HepG2 (cell line): ENCODE data around the gene SDK2. TPM values are rescaled to one million over a fixed set of nuclear protein-coding genes. Genes with fewer than 3 reads are reported as not detected.
A peak's percentile ranks its signal among the peaks of the same experiment; 100 is the strongest.

Source experiments
- ADNP ChIP-seq: sonication (generic); formaldehyde crosslinking; IDR thresholded peaks from 2 replicates; pipeline ENCODE4 v1.4.0; 2020; ENCODE audit warnings: missing genetic modification reagents
- ARID5B ChIP-seq: IDR thresholded peaks from 2 replicates; pipeline ENCODE4 v1.4.0; 2020; ENCODE audit warnings: mild to moderate bottlenecking, missing genetic modification reagents
- BORCS8-MEF2B ChIP-seq: sonication (generic); formaldehyde crosslinking; IDR thresholded peaks from 2 replicates; pipeline ENCODE4 v1.8.0; 2022; ENCODE audit warnings: mild to moderate bottlenecking, missing genetic modification reagents
- GABPA ChIP-seq, 2 experiments: IDR thresholded peaks; 2 replicates each; pipeline ENCODE4 v1.6.1; 2011 to 2016; ENCODE audit warnings: low read depth in 2 of 2, low read length in 1 of 2, missing biosample characterization in 1 of 2, missing genetic modification characterization in 1 of 2
- SP4 ChIP-seq: sonication (generic); formaldehyde crosslinking; IDR thresholded peaks from 2 replicates; pipeline ENCODE4 v1.8.1; 2023; ENCODE audit warnings: mild to moderate bottlenecking, missing genetic modification reagents
- TGIF2 ChIP-seq: IDR thresholded peaks from 2 replicates; pipeline ENCODE4 v1.6.1; 2016; ENCODE audit warnings: control low read depth, missing compliant biosample characterization
- ZFP82 ChIP-seq: sonication (generic); formaldehyde crosslinking; IDR thresholded peaks from 2 replicates; pipeline ENCODE4 v1.5.1; 2020; ENCODE audit warnings: mild to moderate bottlenecking, missing genetic modification reagents, borderline replicate concordance
- ZNF777 ChIP-seq: sonication (generic); formaldehyde crosslinking; IDR thresholded peaks from 2 replicates; pipeline ENCODE4 v1.4.0; 2020; ENCODE audit warnings: missing genetic modification reagents
- polyA plus RNA-seq, 8 experiments: library from polyadenylated mRNA; depleted of rRNA in 3 of 8; stranded (reverse) in 7 of 8; unstranded in 1 of 8; fragments of >200 nt; fragmentation: Illumina TruSeq in 4 of 8; extraction: Trizol in 4 of 8; gene quantifications; 2 replicates each; pipeline versions ENCODE4 v1.2.1 to v1.2.3, GENCODE V29; 2011 to 2016; ENCODE audit warnings: low read depth in 4 of 8, missing spikeins in 1 of 8, mixed read lengths in 1 of 8; ENCODE audit not compliant: insufficient read depth in 1 of 8
- total RNA-seq, 5 experiments: library from RNA; depleted of rRNA; stranded (reverse); fragments of >200 nt; fragmentation: Illumina TruSeq; extraction: Trizol; gene quantifications; 2 replicates each; pipeline ENCODE4 v1.2.3, GENCODE V29; 2016; ENCODE audit warnings: low read depth in 1 of 5
- TF ChIP-seq, protein P1 (sequence below): sonication (generic); formaldehyde crosslinking; IDR thresholded peaks from 2 replicates; pipeline ENCODE4 v1.5.0; 2020; ENCODE audit warnings: mild to moderate bottlenecking, missing genetic modification reagents, borderline replicate concordance
- TF ChIP-seq, protein P2 (sequence below), 2 experiments: IDR thresholded peaks; 2 replicates each; pipeline ENCODE4 v1.6.1; 2011 to 2012; ENCODE audit warnings: low read length in 2 of 2, borderline replicate concordance in 1 of 2, low read depth in 1 of 2, mild to moderate bottlenecking in 1 of 2, moderate library complexity in 1 of 2
- TF ChIP-seq, protein P3 (sequence below): sonication (generic); formaldehyde crosslinking; IDR thresholded peaks from 2 replicates; pipeline ENCODE4 v1.4.0; 2020; ENCODE audit warnings: mild to moderate bottlenecking, missing genetic modification reagents

SDK2 gene
- total and polyA plus RNA-seq, 2 of the 13 experiments (the other 11 are each of a cell fraction or from before 2014, with no cell fraction given) = not detected

DNA sequence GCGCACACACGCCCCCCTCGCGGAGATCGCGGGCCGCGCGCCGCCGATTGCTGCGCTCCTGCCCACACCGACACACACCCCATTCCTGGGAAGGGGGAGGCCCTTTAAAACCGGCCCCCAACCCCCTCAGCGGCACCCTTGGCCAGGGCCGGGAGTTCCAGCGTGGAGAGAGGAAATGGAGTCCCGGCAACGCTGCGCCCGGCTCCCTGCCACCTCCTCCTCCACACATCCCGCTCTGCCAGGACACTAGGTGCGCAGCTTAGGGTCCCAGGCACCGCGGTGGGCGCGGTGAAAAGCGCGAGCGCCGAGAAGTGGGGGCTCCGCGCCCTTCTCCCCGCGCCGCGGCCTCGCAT, 332.8 kb downstream of the SDK2 start (continued):
- TF ChIP-seq, protein P1, sequence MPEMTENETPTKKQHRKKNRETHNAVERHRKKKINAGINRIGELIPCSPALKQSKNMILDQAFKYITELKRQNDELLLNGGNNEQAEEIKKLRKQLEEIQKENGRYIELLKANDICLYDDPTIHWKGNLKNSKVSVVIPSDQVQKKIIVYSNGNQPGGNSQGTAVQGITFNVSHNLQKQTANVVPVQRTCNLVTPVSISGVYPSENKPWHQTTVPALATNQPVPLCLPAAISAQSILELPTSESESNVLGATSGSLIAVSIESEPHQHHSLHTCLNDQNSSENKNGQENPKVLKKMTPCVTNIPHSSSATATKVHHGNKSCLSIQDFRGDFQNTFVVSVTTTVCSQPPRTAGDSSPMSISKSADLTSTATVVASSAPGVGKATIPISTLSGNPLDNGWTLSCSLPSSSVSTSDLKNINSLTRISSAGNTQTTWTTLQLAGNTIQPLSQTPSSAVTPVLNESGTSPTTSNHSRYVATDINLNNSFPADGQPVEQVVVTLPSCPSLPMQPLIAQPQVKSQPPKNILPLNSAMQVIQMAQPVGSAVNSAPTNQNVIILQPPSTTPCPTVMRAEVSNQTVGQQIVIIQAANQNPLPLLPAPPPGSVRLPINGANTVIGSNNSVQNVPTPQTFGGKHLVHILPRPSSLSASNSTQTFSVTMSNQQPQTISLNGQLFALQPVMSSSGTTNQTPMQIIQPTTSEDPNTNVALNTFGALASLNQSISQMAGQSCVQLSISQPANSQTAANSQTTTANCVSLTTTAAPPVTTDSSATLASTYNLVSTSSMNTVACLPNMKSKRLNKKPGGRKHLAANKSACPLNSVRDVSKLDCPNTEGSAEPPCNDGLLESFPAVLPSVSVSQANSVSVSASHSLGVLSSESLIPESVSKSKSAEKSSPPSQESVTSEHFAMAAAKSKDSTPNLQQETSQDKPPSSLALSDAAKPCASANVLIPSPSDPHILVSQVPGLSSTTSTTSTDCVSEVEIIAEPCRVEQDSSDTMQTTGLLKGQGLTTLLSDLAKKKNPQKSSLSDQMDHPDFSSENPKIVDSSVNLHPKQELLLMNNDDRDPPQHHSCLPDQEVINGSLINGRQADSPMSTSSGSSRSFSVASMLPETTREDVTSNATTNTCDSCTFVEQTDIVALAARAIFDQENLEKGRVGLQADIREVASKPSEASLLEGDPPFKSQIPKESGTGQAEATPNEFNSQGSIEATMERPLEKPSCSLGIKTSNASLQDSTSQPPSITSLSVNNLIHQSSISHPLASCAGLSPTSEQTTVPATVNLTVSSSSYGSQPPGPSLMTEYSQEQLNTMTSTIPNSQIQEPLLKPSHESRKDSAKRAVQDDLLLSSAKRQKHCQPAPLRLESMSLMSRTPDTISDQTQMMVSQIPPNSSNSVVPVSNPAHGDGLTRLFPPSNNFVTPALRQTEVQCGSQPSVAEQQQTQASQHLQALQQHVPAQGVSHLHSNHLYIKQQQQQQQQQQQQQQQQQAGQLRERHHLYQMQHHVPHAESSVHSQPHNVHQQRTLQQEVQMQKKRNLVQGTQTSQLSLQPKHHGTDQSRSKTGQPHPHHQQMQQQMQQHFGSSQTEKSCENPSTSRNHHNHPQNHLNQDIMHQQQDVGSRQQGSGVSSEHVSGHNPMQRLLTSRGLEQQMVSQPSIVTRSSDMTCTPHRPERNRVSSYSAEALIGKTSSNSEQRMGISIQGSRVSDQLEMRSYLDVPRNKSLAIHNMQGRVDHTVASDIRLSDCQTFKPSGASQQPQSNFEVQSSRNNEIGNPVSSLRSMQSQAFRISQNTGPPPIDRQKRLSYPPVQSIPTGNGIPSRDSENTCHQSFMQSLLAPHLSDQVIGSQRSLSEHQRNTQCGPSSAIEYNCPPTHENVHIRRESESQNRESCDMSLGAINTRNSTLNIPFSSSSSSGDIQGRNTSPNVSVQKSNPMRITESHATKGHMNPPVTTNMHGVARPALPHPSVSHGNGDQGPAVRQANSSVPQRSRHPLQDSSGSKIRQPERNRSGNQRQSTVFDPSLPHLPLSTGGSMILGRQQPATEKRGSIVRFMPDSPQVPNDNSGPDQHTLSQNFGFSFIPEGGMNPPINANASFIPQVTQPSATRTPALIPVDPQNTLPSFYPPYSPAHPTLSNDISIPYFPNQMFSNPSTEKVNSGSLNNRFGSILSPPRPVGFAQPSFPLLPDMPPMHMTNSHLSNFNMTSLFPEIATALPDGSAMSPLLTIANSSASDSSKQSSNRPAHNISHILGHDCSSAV = no peak
- TF ChIP-seq, protein P2, sequence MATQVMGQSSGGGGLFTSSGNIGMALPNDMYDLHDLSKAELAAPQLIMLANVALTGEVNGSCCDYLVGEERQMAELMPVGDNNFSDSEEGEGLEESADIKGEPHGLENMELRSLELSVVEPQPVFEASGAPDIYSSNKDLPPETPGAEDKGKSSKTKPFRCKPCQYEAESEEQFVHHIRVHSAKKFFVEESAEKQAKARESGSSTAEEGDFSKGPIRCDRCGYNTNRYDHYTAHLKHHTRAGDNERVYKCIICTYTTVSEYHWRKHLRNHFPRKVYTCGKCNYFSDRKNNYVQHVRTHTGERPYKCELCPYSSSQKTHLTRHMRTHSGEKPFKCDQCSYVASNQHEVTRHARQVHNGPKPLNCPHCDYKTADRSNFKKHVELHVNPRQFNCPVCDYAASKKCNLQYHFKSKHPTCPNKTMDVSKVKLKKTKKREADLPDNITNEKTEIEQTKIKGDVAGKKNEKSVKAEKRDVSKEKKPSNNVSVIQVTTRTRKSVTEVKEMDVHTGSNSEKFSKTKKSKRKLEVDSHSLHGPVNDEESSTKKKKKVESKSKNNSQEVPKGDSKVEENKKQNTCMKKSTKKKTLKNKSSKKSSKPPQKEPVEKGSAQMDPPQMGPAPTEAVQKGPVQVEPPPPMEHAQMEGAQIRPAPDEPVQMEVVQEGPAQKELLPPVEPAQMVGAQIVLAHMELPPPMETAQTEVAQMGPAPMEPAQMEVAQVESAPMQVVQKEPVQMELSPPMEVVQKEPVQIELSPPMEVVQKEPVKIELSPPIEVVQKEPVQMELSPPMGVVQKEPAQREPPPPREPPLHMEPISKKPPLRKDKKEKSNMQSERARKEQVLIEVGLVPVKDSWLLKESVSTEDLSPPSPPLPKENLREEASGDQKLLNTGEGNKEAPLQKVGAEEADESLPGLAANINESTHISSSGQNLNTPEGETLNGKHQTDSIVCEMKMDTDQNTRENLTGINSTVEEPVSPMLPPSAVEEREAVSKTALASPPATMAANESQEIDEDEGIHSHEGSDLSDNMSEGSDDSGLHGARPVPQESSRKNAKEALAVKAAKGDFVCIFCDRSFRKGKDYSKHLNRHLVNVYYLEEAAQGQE (IDR thresholded peaks at IDR 0.05; ENCODE audit: borderline replicate concordance in 1 of 2, low read depth in 1 of 2, low read length in 2 of 2) = 0 out of 4 replicates have a peak, but pooled peaks of 1 of the 2 experiments have one; percentile 2
- TF ChIP-seq ADNP (CRISPR knock-in tag) = no peak
- TF ChIP-seq GABPA (IDR thresholded peaks at IDR 0.05; ENCODE audit: low read depth, low read length) = no peak
- TF ChIP-seq GABPA (CRISPR knock-in tag; IDR thresholded peaks at IDR 0.05; ENCODE audit: low read depth) = no peak
- no peak for TF ChIP-seq ZFP82 (CRISPR knock-in tag)
- TF ChIP-seq SP4 (CRISPR knock-in tag) = no peak
- TF ChIP-seq TGIF2 = no peak
- no peak for TF ChIP-seq ARID5B (CRISPR knock-in tag)
- TF ChIP-seq, protein P3, sequence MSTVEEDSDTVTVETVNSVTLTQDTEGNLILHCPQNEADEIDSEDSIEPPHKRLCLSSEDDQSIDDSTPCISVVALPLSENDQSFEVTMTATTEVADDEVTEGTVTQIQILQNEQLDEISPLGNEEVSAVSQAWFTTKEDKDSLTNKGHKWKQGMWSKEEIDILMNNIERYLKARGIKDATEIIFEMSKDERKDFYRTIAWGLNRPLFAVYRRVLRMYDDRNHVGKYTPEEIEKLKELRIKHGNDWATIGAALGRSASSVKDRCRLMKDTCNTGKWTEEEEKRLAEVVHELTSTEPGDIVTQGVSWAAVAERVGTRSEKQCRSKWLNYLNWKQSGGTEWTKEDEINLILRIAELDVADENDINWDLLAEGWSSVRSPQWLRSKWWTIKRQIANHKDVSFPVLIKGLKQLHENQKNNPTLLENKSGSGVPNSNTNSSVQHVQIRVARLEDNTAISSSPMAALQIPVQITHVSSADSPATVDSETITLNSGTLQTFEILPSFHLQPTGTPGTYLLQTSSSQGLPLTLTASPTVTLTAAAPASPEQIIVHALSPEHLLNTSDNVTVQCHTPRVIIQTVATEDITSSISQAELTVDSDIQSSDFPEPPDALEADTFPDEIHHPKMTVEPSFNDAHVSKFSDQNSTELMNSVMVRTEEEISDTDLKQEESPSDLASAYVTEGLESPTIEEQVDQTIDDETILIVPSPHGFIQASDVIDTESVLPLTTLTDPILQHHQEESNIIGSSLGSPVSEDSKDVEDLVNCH (CRISPR knock-in tag) = no peak
- TF ChIP-seq BORCS8-MEF2B = no peak
- TF ChIP-seq ZNF777 (CRISPR knock-in tag) = no peak
